COLO668 (cell line): ENCODE measurements around the gene KIAA1755.

ENCODE experiments used
- DNase-seq: peaks from one replicate; lab custom pipeline; 2025; ENCODE audit not compliant: unreplicated experiment; lab: John Stamatoyannopoulos, UW

Gene KIAA1755

DNA sequence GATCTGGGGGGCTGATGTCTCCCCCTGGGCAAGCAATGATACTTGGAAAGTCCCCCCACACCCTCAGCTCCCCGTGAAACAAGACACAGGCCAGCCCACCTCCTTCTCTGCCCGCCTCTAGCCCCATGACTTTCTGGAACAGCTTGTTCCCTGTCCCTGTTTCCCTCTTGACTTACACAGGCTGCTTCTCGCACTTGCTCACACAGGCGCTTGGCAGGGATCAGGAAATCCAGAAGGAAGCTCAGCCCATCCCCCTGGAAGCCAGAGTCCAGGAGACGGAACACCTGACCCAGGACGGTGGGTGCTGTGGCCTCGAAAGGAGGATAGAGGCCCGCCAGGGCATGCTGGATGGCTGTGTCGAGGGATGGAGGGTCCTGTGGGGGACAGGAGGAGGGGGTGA is 14.8 kb downstream of the KIAA1755 start:
- DNase-seq = no peak

DNA sequence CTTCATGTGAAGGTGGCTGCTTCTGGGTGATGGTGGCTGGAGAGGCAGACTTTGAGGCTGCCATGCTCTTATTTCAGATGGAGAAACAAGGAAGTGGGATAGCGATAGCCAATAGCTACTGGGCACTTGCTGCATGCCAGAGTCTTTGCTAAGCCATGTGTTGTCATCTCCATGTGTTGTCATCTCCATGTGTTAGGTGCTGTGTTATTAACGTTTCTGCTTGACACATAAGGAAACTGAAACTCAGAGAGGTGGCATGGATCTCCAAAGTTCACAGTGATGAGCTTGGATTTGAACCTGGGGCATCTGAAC is 16.9 kb downstream of the KIAA1755 start:
- DNase-seq = no peak

DNA sequence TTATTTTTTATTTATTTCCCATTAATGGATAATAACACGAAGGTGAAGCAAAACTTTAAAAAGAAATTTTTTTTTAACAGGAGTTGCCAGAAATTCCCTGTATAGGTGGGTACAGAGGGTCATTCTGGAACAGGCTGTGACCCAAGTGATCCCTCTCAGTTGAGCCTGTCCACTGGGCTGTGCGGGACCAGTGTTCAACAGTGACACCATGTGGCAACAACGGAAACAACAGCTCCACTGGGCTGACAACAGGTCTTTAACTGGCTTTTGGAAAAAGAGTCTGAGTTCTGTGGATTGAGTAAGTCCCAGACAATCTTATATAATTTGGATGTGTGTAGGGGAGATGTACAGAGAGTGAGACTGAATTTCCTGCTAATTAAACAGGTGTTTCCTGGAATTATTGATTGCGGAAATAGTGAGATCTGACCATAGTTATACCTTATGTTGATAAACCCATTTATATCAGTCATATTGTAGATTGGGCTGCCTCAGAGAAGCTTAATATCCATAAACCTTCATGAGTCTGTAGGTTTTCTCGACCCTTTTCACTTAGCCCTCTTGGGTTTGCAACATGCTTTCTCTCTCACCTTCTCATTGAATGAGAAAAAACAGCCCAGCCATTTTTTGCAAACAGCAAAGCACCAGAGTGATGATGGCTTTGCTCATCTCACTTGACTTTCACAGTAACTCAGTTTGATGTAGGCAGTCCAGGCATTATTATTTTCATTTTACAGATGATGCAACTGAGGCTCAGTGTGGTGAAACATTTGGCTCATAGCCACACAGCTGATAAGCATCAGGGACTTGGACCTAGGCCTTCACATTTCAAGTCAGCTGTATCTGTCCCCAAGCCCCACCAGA is 17.5 kb downstream of the KIAA1755 start:
- peak; percentile 10 for DNase-seq

DNA sequence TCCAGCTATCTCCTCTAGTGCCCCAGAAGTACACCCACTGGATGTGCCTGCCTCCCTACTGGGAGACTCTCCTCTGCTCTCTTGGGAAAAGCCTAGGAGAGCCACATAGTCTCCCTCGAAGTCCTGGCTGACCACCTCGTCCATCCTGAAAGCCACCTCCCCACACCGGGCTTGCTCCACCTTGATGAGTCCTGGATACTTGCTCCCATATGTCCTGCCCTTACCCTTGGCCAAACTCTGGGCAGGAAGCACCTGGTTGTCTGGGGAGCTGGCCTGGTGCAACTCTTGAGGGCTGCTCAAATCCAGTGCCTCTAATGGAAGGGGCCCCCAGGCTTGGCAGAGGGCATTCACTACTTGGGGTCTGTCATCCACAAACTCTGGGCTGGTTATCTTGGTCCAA is 19.3 kb downstream of the KIAA1755 start:
- no peak for DNase-seq

DNA sequence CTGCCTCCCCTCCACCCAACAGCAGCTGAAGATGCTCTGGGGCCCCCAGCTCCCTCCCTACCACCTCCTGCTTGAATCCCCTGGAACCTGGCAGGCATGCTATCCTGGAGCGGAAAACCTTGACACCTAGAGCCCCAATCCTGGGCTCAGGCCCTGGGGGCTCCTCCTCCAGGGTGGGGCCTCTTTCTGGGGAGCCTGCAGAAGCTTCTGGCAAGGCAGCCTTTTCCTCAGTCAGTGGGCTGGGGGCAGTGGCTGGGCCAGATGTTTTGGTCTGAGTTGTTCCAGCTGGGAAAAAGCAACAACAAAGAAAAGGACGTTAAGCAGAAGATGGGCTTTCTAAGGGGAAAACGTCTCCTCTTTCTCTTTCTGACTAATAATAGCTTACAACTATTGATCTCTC is 21.1 kb downstream of the KIAA1755 start:
- DNase-seq = no peak

DNA sequence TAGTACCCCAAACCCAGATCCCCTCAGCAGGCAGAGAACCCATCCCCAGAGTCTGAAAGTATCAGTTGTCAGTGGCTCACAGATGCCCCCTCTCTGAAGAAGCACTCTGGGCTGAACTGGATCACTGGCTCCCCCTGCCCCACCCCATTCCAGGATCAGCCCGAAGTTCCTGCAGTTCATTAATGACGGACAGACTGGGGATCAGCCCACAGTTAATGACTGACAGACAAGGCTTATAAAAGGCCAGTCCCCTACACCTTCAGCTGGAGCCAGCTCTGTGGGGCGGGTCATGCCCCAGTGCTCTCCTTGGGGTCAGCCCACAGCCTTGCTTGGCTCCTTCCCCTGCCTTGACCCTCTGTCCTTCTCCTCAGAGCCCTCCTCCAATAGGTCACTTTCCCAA is 21.7 kb downstream of the KIAA1755 start:
- no peak for DNase-seq

DNA sequence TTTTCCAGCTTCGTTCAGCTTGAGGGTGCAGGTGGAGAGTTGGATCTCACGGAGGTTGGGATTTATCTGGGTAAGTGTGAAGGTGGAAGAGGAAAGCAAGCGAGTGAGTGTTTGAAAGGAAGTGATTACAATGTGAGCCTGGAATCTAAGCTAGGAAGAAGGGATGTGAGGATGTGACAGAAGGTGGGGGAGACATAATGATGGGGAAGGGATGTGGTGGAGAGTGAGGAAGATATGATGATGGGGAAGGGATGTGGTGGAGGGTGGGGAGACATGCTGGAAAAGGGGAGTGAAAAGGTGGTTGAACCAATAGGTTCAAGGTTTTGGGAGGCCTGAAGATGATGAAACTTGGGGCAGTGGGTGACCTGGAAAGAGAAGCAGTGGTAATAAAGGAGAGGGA is 23.2 kb downstream of the KIAA1755 start:
- DNase-seq = no peak

DNA sequence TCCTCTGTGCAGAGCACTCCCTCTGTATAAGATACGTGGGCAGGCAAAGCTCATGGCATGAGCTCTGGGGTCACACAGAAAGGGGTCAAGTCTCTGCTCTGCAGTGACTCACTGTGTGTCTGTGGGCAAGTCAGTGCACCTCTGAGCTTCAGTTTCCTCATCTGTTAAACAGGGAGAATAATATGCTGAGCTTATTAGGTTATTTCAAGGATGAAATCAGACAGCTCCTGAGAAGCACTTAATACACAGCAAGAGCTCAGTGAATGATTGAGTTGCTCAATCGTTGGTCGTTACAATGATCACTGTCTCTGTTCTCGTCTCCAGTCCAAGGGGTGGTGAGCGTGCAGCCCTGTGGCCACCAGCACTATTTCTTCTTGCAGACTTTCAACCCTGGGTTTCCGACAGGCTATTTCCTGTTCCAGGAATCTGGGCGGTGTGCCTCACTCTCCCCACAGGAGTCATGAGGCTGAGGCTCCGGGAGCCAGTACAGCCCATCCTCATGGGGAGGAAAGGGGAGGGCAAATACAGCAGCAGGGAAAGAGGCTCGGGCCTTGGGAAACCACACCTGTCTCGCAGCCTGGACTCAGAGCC is 28.9 kb downstream of the KIAA1755 start:
- no peak for DNase-seq

DNA sequence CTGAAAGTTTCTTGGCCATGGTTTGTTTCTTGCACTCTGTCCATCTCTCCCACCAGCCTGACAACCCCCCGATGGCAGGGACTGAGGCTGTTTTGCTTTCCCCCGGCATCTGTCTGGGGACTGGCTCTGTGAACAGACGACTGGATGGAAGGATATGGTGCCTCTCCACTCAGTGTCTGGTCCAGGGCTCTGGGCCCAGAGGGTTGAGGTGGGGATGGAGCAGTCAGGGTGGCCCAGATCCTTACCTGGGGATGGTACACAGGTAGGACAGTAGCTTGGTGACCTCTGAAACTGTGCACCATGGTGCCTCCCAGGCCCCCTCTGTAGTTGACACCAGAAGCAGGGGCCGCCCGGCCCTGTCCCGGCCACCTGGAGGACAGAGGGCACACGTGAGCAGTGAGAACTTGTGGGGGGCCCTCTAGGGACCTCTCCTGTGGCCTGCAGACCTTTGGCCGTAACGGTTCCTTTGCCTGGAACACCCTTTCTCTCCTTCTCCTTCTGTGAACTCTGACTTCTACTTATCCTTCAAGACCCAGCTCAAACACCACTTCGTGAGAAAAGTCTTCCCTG is 29.5 kb downstream of the KIAA1755 start:
- DNase-seq = no peak

DNA sequence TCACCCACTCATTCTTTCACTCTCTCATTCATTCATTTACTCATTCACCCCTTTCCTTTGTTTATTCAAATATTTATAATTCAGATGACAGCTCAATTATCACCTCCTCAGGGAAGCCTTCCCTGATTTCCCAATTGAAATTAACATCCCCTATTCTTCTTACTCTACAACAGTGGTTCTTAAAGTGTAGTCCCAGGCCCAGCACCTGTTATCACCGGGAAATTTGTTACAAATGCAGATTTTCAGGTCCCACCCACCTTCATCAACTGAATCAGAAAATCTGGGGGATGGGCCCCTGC is 30.3 kb downstream of the KIAA1755 start:
- no peak for DNase-seq

DNA sequence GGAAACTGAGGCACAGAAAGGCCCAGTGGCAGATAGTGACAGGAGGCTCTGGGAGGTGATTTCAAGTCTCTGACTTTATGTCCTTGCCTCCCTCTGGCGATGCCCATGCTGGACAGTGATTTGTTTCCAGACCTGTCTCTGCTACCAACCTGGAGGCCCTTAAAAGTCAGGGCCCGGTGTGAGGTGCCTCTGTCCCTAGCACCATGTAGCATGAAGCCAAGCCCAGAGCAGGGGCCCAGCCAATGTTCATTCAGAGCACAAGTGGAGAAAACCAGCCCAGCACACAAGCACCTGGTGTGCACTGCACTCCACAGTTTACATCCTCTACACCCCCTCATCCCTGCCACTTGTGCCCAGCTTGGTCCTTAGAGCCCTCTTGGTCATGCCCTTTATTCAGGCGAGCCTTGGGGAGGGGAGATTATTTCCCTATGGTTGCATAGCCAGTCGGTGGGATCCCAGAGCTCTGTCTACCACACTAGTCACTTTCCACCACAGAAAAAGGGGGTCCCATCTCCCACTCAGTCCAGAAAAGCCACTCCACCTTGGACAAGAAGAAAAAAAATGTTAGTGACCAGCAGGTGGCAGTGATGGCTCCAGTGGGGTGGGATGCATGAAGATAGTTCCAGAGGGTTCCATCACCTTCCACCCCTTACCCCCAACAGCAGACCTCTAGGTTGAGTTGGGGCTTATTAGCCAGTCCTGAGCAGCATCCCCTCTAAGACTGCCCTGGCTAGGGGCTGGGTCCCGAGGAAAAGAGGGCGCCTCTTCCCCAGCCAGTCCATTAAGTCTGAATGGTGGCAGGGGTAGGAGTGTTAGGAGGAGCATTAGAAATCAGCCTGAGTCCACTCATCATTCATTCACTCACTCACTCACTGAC is 30.9 kb downstream of the KIAA1755 start:
- peak; percentile 8 for DNase-seq

DNA sequence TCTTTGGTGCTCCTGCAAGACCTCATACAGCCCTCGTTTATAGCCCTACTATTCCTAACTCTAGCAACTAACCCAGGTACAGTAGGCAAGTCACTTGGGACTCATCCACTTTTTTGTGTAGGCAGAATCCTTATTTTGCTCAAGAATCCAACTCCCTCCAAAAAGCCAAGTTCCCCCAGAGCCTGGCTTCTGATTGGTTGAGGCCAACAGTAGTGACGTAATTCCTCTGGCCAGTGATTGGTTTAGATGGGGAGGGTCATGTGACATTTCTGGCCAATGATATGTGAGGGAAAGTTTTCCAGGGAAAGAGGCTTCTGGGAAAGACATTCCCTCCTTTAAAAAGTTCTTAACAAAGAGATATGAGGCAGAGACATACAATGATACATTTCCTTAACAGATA is 32.1 kb downstream of the KIAA1755 start:
- no peak for DNase-seq

DNA sequence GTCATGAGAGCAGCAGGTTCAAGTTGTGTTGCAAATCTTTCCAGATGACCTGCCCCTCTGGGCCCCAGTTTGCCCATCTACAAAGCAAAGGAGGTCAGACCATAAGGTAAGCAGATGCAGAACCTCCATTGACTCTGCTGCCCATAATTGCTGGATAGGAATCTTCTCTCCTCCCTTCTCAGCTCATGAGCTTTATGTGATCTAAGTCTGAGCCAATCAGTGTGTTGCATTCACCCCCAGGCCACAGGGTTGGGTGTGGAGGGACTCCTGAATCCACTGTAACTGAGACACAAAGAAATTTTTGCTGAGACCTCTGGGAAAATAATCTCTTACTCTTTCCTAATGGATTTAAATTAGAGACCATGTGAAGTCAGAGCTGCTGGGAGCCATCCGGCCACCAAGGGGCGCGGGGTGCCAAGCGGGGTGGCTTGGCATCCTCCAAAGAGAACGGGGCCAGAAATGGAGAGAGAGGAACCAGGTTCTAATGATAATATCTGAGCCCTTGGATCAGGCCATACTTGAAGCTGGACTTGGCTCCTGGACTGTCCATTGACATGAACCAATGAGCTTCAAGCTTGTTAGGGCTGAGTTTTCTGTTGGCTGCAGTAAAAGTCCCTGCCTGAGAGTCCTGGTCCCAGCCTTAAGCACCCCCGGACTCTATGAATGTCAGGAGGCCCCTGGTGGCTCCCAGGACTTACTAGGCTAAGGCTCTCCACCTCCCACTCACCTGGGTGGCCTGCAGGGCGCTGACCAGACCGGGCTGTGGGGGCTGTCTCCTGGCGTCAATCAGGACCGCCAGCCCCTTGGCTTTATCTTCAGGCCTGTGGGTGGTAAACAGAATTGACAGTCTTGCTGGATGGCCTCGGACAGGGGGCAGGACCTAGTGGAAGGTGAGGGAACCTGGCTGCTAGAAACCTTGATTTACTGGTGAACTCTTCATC is 32.8 kb downstream of the KIAA1755 start:
- DNase-seq = no peak

DNA sequence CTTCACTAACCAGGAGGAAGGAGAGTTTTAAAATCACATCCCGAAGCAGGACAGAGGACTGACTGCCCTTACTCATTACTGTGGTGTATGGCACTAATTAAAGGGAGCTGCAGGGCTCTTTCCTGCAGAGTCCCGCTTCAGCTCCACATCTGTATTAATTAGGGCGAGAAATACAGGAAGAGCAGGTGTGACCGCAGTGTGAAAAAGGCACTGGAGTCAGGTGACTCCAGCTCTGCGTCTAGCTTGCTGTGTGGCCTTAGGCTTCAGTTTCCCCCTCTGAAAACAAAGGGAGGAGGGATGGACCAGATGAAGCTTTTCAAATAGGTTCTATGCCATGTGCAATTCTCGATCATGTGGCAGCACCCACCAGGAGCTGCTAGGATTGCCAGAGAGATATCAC is 34.0 kb downstream of the KIAA1755 start:
- peak; percentile 13 for DNase-seq

DNA sequence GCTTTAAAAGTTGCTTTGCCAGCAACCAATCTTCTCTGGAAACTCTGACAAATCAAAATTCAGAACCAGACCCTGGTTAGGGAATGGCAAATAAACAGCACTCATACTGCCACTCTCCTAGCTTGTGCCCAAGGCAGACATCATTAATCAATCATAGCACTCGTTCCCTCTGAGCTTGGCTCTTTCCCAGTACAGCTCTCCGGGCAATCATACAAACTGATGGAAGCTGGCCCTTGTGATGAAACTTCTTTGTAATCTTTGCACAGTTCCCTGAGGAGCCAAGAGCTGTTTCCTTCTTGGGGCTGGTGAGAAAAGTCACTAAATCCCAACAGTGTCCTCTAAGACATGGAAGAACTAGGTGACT is 34.7 kb downstream of the KIAA1755 start:
- DNase-seq = no peak

DNA sequence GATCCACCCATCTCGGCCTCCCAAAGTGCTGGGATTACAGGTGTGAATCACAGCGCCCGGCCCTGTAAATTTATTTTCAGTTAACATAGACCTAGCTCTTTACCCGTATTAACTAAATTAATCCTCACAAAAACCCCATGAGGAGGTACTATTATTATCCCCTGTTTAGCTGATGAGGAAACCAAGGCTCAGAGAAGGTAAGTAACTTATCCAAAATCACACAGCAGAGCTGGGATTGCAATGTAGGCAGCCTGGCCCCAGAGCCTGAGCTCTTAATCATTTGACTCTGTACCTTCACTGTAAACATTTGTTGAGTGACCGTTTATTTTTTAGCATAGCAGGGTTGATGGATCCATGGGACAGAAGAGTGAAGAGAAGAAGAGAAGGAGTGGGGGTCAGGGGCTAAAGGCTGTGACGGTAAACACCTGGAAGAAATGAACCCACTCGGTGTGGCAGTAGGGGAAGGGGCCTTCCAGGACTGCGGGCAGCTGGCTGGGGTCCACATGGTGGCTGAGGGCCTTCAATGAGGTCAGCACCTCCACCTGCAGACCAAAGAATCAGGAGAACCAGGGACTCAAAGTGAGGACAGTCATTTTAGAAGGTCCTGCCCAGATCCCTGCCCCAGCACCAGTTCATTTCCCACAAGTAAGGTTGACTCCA is 35.2 kb downstream of the KIAA1755 start:
- DNase-seq = no peak

DNA sequence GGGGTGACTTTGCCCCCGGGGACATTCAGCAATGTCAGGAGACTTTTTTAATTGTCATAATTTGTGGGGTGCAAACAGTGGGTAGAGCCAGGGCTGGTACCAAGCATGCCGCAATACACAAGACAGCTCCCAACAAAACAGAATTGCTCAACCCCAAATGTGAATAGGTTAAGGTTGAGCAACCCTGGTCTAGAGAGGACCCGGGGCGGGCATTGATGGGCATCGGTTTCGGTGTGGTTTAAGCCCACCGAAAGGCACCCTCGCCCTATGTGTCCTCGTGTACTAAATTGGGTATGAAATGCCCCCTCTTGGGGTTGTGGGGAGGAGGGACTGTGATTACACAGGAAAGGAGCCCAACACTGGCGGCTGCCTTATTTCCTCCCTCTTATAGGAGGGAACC is 36.0 kb downstream of the KIAA1755 start:
- no peak for DNase-seq

DNA sequence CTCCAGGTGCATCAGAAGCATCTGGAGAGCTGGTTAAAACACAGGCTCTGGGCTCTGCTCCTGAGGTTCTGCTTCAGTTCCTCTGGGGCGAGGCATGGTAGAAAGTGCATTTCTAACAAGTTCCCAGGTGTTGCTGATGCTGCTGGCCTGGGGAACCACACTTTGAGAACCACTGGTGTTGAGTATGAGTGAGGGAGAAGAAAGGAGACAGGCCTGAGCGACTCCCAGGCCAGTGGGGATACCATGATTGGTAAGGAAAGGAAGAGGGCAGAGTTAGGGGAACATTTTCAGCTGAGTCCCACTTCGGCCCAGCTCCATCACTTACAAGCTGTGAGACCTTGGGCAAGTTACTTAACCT is 36.8 kb downstream of the KIAA1755 start:
- DNase-seq = no peak

DNA sequence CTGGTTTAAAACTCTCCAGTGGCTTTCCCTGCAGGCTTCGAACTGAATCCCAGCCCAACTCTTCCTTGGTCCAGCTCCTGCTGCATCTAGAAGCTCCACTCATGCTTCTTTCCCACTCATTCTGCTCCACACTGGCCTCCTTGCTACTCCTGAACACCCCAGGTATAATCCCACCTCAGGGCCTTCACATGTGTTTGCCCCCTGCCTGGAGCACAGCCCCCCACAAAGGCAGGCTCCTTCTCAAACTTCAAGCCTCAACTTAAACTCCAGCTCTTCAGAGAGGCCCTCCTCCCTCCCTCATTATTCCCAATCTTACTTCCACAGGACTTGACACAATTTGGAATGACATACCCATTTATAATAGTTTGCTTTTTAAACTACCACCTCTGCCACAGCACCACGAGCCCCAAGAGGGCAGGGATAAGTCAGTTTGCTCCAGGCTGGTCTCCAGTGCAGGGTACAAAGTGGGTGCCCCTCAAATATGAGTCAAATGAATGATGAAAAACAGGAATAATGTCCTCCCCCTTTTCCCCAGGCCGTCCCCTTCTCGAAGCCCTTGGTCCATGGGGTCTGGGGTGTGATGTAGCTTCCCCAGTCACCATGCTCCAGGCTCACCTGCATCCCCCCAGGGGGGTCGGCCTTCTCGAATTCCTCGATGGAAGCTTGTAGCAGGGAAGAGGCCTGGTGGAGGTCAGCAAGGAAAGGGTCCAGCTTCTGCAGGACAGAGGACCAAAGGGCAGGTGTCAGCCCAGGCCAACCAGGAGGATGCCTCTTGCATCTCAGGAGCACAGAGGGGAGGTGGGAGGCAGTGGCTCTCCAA is 37.4 kb downstream of the KIAA1755 start:
- no peak for DNase-seq
